Neural cell (in vitro differentiated cells): Measurements from ENCODE around the gene DOCK9. TPM values are rescaled to one million over a fixed set of nuclear protein-coding genes. Genes with fewer than 3 reads are reported as not detected.

Experiments
- H2AFZ ChIP-seq: fragments of 200-600, 300-800 bp; sonication (generic), shearing (Covaris generic); 2 replicates; pipeline ENCODE4 v1.6.0; 2014; ENCODE audit warnings: low read depth, mild to moderate bottlenecking, antibody characterized with exemption, low read length, moderate library complexity
- H3F3A ChIP-seq: fragments of 200-600 bp; shearing (Covaris generic); 2 replicates; pipeline ENCODE4 v1.6.1; 2016; ENCODE audit warnings: mild to moderate bottlenecking, moderate library complexity, mixed read lengths, antibody characterized with exemption, low read length; ENCODE audit not compliant: insufficient read depth, poor library complexity, severe bottlenecking
- H3K27ac ChIP-seq: fragments of 200-600, 300-800 bp; sonication (generic), shearing (Covaris generic); 2 replicates; pipeline ENCODE4 v1.5.1; 2014; ENCODE audit warnings: mild to moderate bottlenecking, low read length, moderate library complexity
- H3K27me3 ChIP-seq: fragments of 300-800, 200-600 bp; sonication (generic), shearing (Covaris generic); 2 replicates; pipeline ENCODE4 v1.6.0; 2014; ENCODE audit warnings: mild to moderate bottlenecking, low read depth, low read length, moderate library complexity; ENCODE audit not compliant: insufficient read depth
- H3K36me3 ChIP-seq: fragments of 300-800, 200-600 bp; sonication (generic), shearing (Covaris generic); 2 replicates; pipeline ENCODE4 v1.5.1; 2014; ENCODE audit warnings: mild to moderate bottlenecking, antibody characterized with exemption, low read length, moderate library complexity; ENCODE audit not compliant: insufficient read depth
- H3K4me2 ChIP-seq: fragments of 300-800, 200-600 bp; sonication (generic), shearing (Covaris generic); 2 replicates; pipeline ENCODE4 v1.6.0; 2014; ENCODE audit warnings: mild to moderate bottlenecking, low read length
- H3K4me3 ChIP-seq: fragments of 300-800, 200-600 bp; sonication (generic), shearing (Covaris generic); 2 replicates; pipeline ENCODE4 v1.5.1; 2014; ENCODE audit warnings: mild to moderate bottlenecking, low read length, moderate library complexity
- H3K79me2 ChIP-seq: fragments of 200-600 bp; shearing (Covaris generic); replicated peaks from 2 replicates; pipeline ENCODE4 v1.6.0; 2014; ENCODE audit warnings: mild to moderate bottlenecking, low read length, moderate library complexity; ENCODE audit not compliant: insufficient read depth
- H3K9ac ChIP-seq: fragments of 300-800, 200-600 bp; sonication (generic), shearing (Covaris generic); 2 replicates; pipeline ENCODE4 v1.6.1; 2016; ENCODE audit warnings: mild to moderate bottlenecking, low read length, mixed read lengths
- H3K9me2 ChIP-seq: fragments of 200-600 bp; shearing (Covaris generic); 2 replicates; pipeline ENCODE4 v1.6.1; 2016; ENCODE audit warnings: mild to moderate bottlenecking, low read length, mixed read lengths; ENCODE audit not compliant: insufficient read depth
- H3K9me3 ChIP-seq: fragments of 200-600, 300-800 bp; sonication (generic), shearing (Covaris generic); 2 replicates; pipeline ENCODE4 v1.6.1; 2016; ENCODE audit warnings: mild to moderate bottlenecking, mixed run types, low read length, moderate library complexity, mixed read lengths
- H4K20me1 ChIP-seq: fragments of 200-600 bp; shearing (Covaris generic); 2 replicates; pipeline ENCODE4 v1.6.1; 2016; ENCODE audit warnings: mild to moderate bottlenecking, mixed run types; ENCODE audit not compliant: insufficient read depth
- CTCF ChIP-seq: fragments of 450-650 bp; IDR thresholded peaks from 2 replicates; pipeline ENCODE4 v1.5.1; 2014; ENCODE audit warnings: antibody characterized with exemption, mild to moderate bottlenecking, moderate library complexity; ENCODE audit not compliant: poor library complexity, severe bottlenecking
- EP300 ChIP-seq: fragments of 450-650 bp; conservative IDR thresholded peaks from 2 replicates; pipeline ENCODE4 v1.6.1; 2014; ENCODE audit warnings: antibody characterized with exemption, mild to moderate bottlenecking, moderate library complexity; ENCODE audit not compliant: poor library complexity, severe bottlenecking
- EZH2 ChIP-seq: fragments of 200-600, 300-800 bp; shearing (Covaris generic), sonication (generic); IDR thresholded peaks from 2 replicates; pipeline ENCODE4 v1.6.1; 2014; ENCODE audit warnings: antibody characterized with exemption, low read length, borderline replicate concordance, mild to moderate bottlenecking; ENCODE audit not compliant: insufficient read depth, poor library complexity, severe bottlenecking
- MXI1 ChIP-seq: fragments of 450-650 bp; conservative IDR thresholded peaks from 2 replicates; pipeline ENCODE4 v1.6.1; 2014; ENCODE audit warnings: antibody characterized with exemption, mild to moderate bottlenecking; ENCODE audit not compliant: poor library complexity, severe bottlenecking
- POLR2AphosphoS5 ChIP-seq: IDR thresholded peaks from 2 replicates; pipeline ENCODE4 v1.6.1; 2012
- RAD21 ChIP-seq: fragments of 450-650 bp; conservative IDR thresholded peaks from 2 replicates; pipeline ENCODE4 v1.6.1; 2014; ENCODE audit warnings: antibody characterized with exemption, mild to moderate bottlenecking, moderate library complexity
- REST ChIP-seq: IDR thresholded peaks from 2 replicates; pipeline ENCODE4 v1.6.1; 2012; ENCODE audit warnings: borderline replicate concordance
- SMC3 ChIP-seq: fragments of 450-650 bp; conservative IDR thresholded peaks from 2 replicates; pipeline ENCODE4 v1.6.1; 2014; ENCODE audit warnings: antibody characterized with exemption, mild to moderate bottlenecking, moderate library complexity; ENCODE audit not compliant: poor library complexity
- TAF1 ChIP-seq: IDR thresholded peaks from 2 replicates; pipeline ENCODE4 v1.6.1; 2012; ENCODE audit warnings: low read depth
- polyA plus RNA-seq: library from polyadenylated mRNA; depleted of rRNA; stranded (reverse); fragments of >200 nt; gene quantifications from 2 replicates; pipeline ENCODE4 v1.2.3, GENCODE V29; 2014

DOCK9 gene
- polyA plus RNA-seq, 1 donor from 2014 or later, result 11.4 TPM

GRCh38 chr13:98892077-98892476 is 85.8 kb downstream of the DOCK9 start:
- TF ChIP-seq RAD21 (no peak), EZH2 (no peak), MXI1 (no peak), CTCF (no peak), EP300 (no peak), SMC3 (no peak), REST (no peak), POLR2AphosphoS5 (no peak), TAF1 (no peak)
- no peaks in the 10 kb centered on the region for H3K9me3 ChIP-seq
- H3K79me2 ChIP-seq, result no peaks in the 10 kb centered on the region
- no peaks in the 10 kb centered on the region for H3F3A ChIP-seq
- H3K9ac ChIP-seq, result no peak overlapping the region
- H4K20me1 ChIP-seq, result no peaks in the 10 kb centered on the region
- H2AFZ ChIP-seq, result no peak overlapping the region
- H3K27ac ChIP-seq, result no peak overlapping the region
- no peak overlapping the region for H3K4me2 ChIP-seq
- no peaks in the 10 kb centered on the region for H3K27me3 ChIP-seq
- no peaks in the 10 kb centered on the region for H3K9me2 ChIP-seq
- no peaks in the 10 kb centered on the region for H3K36me3 ChIP-seq
- H3K4me3 ChIP-seq, result no peak overlapping the region

GRCh38 chr13:98890925-98891324 is 86.9 kb downstream of the DOCK9 start:
- Histone ChIP-seq H4K20me1 (no peaks in the 10 kb centered on the region), H2AFZ (no peak overlapping the region), H3K79me2 (no peaks in the 10 kb centered on the region), H3K4me2 (no peak overlapping the region), H3K9me2 (no peaks in the 10 kb centered on the region), H3K9me3 (no peaks in the 10 kb centered on the region), H3F3A (no peaks in the 10 kb centered on the region), H3K27ac (no peak overlapping the region), H3K36me3 (no peaks in the 10 kb centered on the region), H3K4me3 (no peak overlapping the region), H3K27me3 (no peaks in the 10 kb centered on the region), H3K9ac (no peak overlapping the region)
- TF ChIP-seq SMC3 (no peak), RAD21 (no peak), EP300 (no peak), TAF1 (no peak), CTCF (no peak), EZH2 (no peak), POLR2AphosphoS5 (no peak), MXI1 (no peak), REST (no peak)
